Measurements from ENCODE around the gene CYTH1. TPM values are rescaled to one million over a fixed set of nuclear protein-coding genes. Genes with fewer than 3 reads are reported as not detected.
A peak's percentile ranks its signal among the peaks of the same experiment; 100 is the strongest.

CYTH1 gene, protein sequence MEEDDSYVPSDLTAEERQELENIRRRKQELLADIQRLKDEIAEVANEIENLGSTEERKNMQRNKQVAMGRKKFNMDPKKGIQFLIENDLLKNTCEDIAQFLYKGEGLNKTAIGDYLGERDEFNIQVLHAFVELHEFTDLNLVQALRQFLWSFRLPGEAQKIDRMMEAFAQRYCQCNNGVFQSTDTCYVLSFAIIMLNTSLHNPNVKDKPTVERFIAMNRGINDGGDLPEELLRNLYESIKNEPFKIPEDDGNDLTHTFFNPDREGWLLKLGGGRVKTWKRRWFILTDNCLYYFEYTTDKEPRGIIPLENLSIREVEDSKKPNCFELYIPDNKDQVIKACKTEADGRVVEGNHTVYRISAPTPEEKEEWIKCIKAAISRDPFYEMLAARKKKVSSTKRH
- polyA plus RNA-seq (2014; cell fraction: cytosol; rRNA removed): 36.9 and 43.2 TPM in 2 replicates
- 62.1 and 102 TPM in 2 replicates for polyA plus RNA-seq (2014; cell fraction: nucleus; rRNA removed)

DNA sequence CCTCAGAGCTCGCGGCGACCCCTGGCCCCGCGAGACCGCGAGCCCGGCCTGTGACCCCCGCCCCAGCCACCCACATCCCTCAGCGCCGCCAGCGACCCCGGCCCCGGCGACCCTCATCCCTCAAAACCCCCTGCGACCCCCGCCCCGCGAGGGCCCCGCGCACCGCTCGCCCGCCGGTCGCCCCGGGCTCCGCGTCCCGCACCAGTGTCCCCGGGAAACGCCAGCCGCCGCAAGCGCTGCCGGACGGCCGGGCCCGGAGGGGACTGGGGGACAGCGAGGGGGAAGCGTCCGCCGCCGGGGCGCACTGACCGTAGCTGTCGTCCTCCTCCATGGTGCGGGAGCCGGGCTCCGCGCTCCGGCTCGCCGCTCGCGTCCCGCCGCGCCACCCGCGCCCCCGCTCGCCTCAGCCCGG is at the start of gene CYTH1:
Gene CYTH1 (minus strand): TSS at position 381 of the 412 bp plus-strand sequence. CDS start 50 bp downstream, at position 331.
- DNase-seq (ENCODE audit: low spot score): no peak

DNA sequence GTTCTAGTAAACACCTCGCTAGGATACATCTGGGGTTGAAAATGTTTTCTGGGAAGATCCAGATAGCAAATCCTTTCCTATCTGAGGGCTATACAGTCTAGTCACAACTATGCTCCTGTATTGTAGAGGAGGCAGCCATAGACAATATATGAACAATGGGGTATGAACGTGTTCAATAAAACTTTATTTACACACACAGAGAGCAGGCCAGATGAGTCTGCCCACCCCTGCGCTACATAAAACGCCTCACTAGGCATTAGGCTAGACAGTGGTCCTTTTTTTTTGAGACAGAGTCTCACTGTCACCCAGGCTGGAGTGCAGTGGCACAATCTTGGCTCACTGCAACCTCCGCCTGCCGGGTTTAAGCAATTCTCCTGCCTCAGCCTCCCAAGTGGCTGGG is 47.4 kb upstream of the CYTH1 start:
- no peak for DNase-seq (ENCODE audit: low spot score)

DNA sequence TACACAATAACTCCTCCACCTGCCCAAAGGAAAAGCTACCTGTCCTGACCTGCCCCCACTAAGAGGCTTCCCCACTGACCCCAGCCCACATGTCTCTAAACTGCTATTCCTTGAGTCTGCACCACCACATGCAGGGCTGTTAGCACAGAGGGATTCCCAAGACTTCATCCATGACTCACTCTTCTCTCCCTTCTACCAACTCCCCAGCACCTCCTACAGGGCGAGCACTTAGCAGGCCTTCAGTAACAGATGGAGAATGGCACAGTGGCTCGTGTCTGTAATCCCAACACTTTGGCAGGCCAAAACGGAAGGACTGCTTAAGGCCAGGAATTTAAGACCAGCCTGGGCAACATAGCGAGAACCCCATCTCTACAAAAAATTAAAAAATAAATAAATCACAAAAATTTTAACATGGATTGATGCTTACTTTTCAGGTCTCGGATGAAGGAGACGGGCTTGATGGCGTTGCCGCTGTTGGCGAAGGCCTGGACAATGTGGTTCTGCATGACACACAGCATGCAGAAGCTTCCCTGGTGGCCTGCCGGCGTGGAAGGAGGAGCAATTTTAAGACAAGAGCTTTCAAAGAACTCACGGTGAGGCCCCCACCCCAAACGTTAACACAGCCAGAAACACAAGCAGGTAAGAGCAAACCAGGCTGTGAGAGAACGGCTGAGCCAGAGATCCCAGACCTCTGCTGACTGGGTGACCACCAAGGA is 46.6 kb upstream of the CYTH1 start:
- no peak for DNase-seq (ENCODE audit: low spot score)

DNA sequence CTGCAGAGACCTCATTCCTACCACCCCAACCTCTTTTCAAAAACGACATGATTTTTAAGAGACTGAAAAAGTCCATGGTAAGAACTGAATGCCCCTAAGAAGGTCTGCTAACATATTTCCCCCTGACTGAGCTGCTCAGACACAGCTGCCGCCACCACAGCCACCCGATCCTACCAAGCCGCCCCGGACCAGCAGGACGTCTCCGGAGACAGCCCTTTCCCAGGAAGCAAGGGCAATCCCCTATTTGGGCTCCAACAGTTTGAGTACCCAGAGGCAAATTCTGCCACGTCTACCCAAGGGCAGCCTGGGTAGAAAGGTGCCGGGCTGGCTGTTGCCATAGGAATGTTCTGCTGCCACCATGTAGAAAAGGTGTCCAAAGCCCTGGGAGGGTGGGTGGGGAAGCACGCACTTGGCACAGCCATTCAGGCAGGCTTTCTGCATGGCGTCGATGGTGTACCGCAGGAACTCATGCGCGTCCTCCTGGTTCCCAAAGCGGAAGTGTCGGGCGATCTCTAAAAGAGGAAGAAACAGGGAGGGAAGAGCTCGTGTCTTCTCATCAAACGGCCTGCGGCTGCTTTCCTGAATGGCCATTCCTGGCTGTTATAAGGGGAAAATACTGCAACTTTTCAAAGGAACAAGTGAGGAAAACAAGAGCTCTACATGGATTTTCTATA is 44.9 kb upstream of the CYTH1 start:
- no peak for DNase-seq (ENCODE audit: low spot score)

DNA sequence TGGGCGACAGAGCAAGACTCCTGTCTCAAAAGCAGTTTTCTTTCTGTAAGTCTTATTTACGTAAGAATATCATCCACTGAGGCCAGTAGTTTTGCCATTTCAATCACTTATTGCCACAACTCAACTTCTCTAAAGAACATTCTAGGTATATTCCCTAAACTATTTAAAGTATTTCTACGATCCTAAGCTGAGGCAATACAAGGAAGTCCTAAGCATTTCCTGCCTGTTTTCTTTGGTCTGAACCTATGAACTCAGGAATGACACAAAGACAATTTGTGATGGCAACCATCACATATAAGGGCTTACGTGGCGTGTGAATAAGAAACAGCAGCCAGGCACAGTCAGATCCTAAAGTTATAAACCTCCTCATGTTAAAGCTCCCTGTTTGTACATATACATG is 44.3 kb upstream of the CYTH1 start:
- no peak for DNase-seq (ENCODE audit: low spot score)

DNA sequence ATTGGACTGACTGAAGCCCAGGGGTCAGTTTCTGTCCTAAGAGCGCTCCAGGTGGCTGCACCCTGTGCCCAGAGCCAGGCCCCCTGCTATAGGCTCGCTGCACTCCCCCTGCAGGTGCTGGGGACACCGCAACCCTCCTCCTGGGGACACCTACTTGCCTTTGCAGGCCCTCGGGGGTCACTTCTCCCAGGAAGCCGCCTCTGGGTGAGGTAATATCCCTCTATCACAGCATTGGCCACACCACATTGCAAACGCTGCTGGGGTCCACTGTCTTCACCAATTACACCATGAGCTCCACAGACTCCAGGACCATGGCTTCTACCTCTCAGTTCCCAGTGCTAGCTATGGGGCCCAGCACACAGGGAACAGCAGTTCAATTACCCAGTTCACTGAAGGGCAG is 43.6 kb upstream of the CYTH1 start:
- DNase-seq (ENCODE audit: low spot score): no peak

DNA sequence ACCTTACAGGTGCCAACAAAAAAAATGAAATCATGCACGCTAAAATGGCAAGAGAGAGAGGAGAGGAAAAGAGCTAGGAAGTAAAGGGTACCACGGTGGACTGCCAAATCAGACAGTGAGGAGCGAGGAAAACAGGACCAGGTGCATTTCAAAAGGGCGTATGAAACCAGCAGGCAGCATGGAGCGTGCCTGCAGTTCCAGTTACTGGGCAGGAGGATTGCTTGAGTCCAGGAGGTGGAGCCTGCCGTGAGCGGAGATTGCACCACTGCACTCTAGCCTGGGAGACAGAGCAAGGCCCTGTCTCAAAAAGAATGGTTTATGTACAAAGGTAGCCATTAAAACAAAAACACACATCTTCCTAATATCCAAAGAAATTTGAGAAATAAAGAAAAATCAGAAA is 42.2 kb upstream of the CYTH1 start:
- DNase-seq (ENCODE audit: low spot score): no peak

DNA sequence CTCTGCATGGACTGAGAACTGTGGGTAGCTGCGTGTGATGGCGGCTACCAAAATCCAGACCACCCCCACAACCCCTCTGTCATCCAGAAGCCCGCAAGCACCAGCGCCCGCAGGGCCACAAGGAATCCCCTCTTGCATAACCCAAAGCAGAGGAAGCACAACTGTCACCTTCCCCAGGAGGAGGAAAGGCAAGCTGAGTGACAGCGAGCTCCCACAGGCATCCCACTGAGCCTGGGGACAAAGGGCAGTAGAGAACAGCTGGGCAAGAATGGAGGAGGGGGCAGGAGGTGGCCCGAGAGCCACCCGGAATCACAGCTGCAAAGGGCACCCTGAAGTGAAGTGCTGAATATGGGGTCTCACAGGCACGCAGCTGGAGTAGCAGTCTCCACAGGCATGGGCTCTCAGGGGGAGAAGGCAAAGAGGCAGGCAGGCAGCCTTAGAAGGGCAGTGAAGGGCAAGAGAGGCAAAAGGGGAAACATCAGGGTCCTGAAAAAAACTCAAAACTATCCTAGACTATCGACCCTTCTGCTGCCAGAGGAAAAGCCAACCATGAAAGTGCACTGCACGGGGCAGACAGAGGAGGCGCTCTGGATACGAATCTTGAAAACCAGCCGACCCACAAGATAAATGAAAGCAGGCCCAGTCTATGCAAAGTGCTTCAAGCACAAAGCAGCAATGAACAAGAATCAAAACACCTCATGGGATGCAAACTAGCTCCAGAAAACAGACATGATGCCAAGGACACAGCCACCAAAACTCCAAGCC is 41.4 kb upstream of the CYTH1 start:
- DNase-seq (ENCODE audit: low spot score): no peak

DNA sequence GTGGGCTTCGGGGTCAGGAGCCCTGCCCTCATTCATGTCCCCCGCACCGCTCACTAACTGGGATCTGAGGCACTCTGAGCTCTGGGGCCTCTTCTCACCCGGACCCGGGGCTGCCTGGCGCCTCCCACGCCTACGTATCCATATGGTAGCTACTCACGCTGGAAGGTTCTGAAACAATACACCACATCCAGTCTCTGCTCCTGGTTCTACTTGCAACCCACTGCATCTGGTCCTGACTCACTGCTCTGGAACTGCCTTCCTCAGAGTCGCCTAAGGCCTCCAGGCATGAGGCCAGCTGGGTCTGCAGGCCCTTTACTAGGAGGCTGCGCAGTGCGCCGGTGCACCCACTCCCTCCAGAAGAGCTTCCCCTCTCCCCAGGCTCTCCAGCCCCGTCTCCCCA is 40.5 kb upstream of the CYTH1 start:
- DNase-seq (ENCODE audit: low spot score): no peak

DNA sequence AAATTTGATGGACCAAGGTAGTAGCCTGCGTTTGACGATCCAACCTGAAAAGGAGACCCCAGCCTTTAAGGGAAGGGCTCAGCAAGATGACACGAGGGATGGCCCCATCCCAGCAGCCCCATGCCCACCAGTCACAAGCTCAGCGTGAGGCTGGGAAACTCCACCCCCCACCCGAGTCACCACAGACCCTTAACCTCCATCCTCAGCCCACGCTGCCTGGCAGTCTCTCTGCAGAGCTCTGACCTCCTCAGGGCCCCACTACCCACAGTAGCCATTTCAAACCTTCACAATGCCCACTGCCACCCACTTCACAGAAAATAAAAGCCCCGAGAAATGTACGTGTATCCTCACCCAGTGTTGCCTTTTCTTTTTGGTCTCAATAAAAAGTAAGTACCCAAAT is 39.9 kb upstream of the CYTH1 start:
- DNase-seq (ENCODE audit: low spot score): no peak

DNA sequence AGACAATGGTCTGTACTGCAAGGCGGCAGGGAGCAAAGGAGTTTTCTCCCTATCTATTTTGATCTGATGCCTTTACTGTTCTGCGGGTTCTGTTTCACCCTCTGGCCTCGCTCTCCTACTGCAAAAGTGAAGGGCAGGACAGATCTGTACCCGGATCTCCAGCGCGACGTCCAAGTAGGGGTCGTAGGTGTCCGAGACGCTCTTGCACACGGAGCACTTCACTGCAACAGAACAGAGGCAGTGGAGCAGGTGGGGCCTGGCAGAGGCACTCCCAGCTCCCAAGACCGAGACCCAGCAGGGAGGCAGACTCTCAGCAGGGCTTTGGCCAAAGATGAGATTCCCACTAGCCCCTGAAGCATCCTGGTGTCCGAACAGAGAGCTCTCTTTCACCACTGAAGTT is 38.8 kb upstream of the CYTH1 start:
- DNase-seq (ENCODE audit: low spot score): no peak

DNA sequence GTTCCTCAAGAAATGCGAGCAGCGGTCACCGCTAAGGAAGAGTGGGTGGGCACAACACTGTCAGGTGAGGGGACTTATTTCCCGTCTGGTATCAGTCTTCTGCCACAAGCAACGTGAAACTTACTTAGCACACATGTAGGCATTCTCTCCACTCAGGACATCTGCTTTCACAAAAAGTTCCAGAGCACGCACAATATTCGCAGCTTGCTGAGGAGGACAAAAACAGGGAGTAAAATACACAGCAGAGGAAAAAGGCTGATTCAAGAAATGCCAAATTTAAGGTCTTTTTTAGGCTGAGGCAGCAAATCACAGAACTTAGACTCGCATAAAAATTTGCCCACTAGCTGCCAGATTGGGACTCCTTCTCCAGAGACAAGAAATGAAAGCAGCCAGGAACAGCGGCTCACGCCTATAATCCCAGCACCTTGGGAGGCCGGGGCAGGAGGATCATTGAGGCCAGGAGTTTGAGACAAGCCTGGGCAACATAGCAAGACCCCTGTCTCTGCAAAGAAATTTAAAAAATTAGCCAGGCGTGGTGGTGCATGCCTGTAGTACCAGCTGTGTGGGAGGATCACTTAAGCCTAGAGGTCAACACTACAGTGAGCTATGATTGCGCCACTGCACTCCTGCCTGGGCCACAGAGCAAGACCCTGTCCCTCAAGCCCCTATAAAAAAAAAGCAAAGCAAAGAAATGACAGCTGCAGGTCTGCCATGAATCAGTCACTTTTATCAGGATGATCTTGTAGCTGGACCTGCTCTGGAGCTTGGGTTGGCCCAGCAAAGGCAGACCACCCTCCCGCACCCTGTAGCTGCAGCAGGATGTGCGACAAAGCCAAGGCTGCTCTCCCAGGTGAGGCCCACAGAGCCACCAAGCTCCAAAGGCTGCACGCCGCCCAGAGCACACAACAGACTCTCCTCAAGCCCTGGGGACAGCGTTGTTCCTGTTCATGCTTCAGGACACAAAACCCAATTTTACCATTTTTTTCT is 38.0 kb upstream of the CYTH1 start:
- peak; percentile 63 for DNase-seq (ENCODE audit: low spot score)

DNA sequence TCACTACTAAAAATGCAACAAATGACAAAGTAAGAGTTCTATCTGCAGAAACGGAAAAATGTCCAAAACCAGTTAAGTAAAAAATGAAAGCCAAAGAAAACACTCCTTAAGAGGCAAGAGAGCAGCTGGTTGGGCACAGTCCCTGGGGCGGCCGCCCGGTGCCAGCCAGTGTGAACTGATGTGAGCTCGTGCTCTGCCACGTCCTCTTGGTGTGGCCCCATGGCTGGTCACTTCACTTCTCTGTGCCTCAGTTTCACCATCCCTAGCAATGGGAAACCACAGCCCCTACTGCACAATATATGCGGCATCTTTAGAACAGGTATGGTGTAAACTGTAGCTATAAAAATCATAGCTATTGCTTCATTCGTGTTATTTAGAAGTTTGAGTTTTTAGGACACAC is 37.3 kb upstream of the CYTH1 start:
- DNase-seq (ENCODE audit: low spot score): no peak

DNA sequence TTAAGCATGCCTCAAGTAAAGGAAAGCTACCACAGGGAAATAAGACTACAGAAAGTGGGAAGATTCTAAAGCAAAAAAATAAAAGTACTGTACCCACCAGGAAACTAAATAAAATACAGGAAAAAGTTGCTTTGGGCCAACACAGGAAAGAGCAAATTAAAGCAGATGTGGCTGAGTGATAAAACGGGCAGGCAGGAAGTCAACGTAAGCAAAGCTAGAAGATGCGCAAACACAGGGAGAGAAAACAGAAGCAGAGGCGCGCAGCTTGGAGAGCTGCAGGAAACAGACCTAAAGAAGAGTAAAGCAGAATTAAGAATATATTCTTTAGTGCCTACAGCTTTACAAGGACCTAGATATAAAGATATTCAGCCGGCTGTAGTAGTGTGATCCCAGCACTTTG is 36.9 kb upstream of the CYTH1 start:
- DNase-seq (ENCODE audit: low spot score): no peak

DNA sequence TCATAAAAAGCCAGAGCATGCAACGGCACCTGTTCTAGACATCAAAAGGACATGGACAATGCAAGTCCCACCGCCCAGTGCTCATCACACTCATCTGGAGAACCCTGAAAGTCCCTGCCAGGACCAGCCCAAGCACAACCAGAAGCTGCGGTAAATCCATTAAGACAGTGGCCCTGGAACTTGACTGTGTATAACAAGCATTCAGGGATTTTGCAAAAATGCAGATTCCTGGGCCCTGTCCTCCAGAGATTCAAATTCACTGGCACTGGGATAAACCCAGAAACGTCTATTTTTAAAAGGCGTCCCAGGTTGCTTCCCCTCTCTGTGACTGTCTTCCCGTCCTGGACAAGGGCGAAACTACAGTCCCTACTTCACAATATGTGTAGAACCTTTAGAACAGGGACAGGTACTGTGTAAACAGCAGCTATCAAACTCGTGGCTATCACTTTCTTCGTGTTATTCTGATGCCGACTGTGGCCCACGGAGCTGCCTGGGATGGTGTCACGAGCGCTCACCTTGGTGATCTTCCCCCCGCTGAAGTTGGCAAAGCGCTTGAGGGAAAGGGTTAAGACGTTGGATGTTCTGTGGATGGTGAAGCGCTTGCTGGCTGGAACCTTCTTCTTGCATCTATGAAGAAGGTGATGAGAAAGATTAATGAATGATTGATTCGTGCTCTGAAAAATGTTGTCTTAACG is 36.2 kb upstream of the CYTH1 start:
- DNase-seq (ENCODE audit: low spot score): no peak

DNA sequence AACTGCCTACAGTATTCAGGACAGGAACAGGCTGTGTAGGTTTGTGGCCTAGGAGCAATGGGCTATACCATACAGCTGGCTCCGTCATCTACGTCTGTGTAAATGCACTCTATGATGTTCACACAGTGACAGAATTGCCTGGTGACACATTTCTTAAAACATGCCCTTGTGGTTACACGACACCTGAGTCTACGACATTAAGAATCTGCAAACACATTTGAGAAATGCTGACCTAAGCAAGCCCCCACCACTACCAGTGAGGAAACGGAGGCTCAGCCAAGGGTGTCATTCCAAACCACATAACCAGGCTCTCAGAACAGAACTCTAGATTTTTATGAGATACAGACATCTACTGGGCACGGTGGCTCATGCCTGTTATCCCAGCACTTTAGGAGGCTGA is 35.0 kb upstream of the CYTH1 start:
- DNase-seq (ENCODE audit: low spot score): no peak

DNA sequence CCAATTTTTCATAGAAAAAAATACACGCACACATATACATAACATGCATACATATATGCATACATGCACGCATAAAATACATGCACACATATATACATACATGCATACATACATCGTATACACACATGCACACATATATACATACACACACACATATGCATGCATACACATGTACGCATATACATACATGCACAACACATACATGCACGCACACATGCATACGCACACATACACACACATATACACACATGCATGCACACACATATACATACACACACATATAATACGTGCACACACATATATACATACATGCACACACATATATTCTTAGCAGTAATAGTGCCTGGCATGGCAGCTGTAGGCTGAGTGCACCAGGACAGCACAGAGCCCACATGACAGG is 33.6 kb upstream of the CYTH1 start:
- DNase-seq (ENCODE audit: low spot score): no peak

DNA sequence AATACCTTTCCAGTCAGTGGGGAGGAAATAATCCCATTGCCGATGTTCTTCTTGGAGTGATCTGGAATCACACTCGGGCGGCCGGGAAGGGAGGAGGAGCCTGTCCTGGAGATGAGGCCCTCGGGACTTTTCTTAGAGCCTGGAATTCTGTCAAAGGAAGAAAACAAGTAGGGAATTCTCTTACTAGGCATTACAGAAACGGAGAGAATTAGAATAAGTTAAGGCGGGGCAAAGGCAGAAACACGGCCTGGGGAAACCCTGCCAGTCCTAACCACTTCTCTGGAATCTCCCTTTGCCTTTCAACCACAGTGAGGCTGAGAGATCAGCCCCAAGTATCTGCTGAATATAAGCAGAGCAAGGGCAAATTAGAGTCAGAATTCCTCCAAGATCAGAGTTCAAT is 30.8 kb upstream of the CYTH1 start:
- DNase-seq (ENCODE audit: low spot score): no peak

DNA sequence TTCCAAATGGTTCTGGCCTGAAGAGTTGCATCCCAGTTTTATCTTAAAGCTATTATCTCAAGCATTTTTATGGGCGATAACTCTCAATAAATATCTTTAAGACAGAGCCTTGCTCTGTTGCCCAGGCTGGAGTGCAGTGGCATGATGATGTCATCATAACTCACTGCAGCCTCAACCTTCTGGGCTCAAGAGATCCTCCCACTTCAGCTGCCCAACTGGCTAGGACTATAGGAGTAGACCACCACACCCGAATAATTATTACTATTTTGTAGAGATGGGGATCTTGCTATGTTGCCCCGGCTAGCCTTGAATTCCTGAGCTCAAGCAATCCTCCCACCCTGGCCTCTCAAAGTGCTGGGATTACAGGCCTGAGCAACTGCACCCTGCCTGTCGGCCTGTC is 26.1 kb upstream of the CYTH1 start:
- DNase-seq (ENCODE audit: low spot score): no peak

DNA sequence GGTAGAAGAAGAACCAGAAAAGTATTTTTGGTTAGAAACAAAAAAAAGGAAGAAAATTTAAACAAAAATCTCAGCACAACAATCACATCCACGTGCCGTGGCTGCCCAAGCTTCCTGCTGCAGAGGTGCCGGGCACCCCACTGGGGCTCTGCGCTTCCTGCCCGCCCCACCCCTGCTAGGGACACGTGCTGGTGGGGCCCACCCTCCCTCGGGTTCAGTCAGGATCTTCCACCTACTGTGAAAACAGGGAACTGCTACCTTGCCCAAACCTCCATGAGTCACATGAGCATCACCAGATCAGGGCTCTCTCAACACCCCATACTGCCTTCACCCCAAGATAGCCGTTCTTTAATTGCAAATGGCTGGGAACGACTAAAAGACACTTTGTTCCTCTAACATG is 24.4 kb upstream of the CYTH1 start:
- DNase-seq (ENCODE audit: low spot score): no peak

Measured in SK-N-DZ (cell line).